SU-DHL-6 (cell line): ENCODE data around the gene PMFBP1.

Experiments used
- EZH2phosphoT487 ChIP-seq: fragments of 200-600 bp; sonication (generic), shearing (Covaris generic); conservative IDR thresholded peaks from 2 replicates; pipeline ENCODE4 v1.6.1; 2018; ENCODE audit warnings: mild to moderate bottlenecking, antibody characterized with exemption, low read length, moderate library complexity, mixed read lengths
- TF ChIP-seq, protein P1 (sequence below): fragments of 200-600 bp; sonication (generic); IDR thresholded peaks from one replicate; pipeline ENCODE4 v1.5.1; 2017; ENCODE audit warnings: antibody characterized with exemption, mild to moderate bottlenecking, low read length, moderate library complexity; ENCODE audit not compliant: insufficient read depth, poor library complexity, severe bottlenecking

- TF ChIP-seq, protein P1, sequence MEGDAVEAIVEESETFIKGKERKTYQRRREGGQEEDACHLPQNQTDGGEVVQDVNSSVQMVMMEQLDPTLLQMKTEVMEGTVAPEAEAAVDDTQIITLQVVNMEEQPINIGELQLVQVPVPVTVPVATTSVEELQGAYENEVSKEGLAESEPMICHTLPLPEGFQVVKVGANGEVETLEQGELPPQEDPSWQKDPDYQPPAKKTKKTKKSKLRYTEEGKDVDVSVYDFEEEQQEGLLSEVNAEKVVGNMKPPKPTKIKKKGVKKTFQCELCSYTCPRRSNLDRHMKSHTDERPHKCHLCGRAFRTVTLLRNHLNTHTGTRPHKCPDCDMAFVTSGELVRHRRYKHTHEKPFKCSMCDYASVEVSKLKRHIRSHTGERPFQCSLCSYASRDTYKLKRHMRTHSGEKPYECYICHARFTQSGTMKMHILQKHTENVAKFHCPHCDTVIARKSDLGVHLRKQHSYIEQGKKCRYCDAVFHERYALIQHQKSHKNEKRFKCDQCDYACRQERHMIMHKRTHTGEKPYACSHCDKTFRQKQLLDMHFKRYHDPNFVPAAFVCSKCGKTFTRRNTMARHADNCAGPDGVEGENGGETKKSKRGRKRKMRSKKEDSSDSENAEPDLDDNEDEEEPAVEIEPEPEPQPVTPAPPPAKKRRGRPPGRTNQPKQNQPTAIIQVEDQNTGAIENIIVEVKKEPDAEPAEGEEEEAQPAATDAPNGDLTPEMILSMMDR: no peak
- TF ChIP-seq EZH2phosphoT487: no peak
Measured at GRCh38 chr16:72162105-72162692, 9.8 kb downstream of the PMFBP1 start.
